ENCODE measurements around the gene XPR1. TPM values are rescaled to one million over a fixed set of nuclear protein-coding genes. Genes with fewer than 3 reads are reported as not detected.

XPR1 gene
- total RNA-seq, 1 experiment from 2014 or later = 19.9 TPM

- ChIA-PET RAD21 (ENCODE audit: low non-redundant PET in 1 of 2, low total read pairs in 2 of 2, uncharacterized antibody in 2 of 2, unreplicated experiment in 2 of 2) (no interaction called here), CTCF (no interaction called here), POLR2A (no interaction called here)
- Histone ChIP-seq H2AFZ (ENCODE audit: low read depth, low read length, poor library complexity, severe bottlenecking) (no peak overlapping the region), H3K9me2 (ENCODE audit: insufficient read depth) (no peaks in the 10 kb centered on the region), H3K9me3 (ENCODE audit: control insufficient read depth in 1 of 2, insufficient read depth in 1 of 2, low read depth in 1 of 2, low read length in 2 of 2) (peaks cover 0 to 5% of the 10 kb centered on the region in 2 experiments; a peak in 2 of 4 replicates), H3K27ac (ENCODE audit: low read depth, low read length) (no peak overlapping the region), H3K4me3 (replicated peaks in 1 of 2; ENCODE audit: low read depth in 1 of 2, low read length in 2 of 2) (no peak overlapping the region), H4K20me1 (ENCODE audit: insufficient read depth) (no peaks in the 10 kb centered on the region), H3K4me1 (ENCODE audit: control insufficient read depth in 1 of 2, insufficient read depth in 2 of 2, low read length in 2 of 2) (no peaks in the 10 kb centered on the region), H3K79me2 (ENCODE audit: insufficient read depth, low read length) (0 out of 2 replicates have a peak, but pooled peaks cover 3% of the 10 kb centered on the region), H3K4me2 (ENCODE audit: low read length) (no peak overlapping the region), H3K36me3 (ENCODE audit: control insufficient read depth in 1 of 2, insufficient read depth in 2 of 2, low read length in 2 of 2) (no peaks in the 10 kb centered on the region), H3K27me3 (ENCODE audit: insufficient read depth, low read length) (no peaks in the 10 kb centered on the region), H3K9ac (ENCODE audit: low read length) (no peak overlapping the region)
- no peak for ATAC-seq
- no TSS peak for BruUV-seq (replicated peaks)
- intact Hi-C loops (cut with micrococcal nuclease) = no loop called here
- DNase-seq (ENCODE audit: low read depth, low spot score) = no peak
- TF ChIP-seq TCF7L2 (IDR thresholded peaks at IDR 0.05; ENCODE audit: borderline replicate concordance, extremely low read depth, insufficient read depth, insufficient read length) = no peak
- no peak for TF ChIP-seq ZNF274 (IDR thresholded peaks at IDR 0.05; ENCODE audit: low read depth, low read length)
Observed at GRCh38 chr1:180743868-180744267, 112.0 kb downstream of the XPR1 start.

GRCh38 chr1:180745098-180745497 is 113.3 kb downstream of the XPR1 start:
- no peak overlapping the region for H3K4me2 ChIP-seq (ENCODE audit: low read length)
- ChIA-PET RAD21 (ENCODE audit: low non-redundant PET in 1 of 2, low total read pairs in 2 of 2, uncharacterized antibody in 2 of 2, unreplicated experiment in 2 of 2) (no interaction called here), CTCF (no interaction called here), POLR2A (no interaction called here)
- no TSS peak for BruUV-seq (replicated peaks)
- no peaks in the 10 kb centered on the region for H3K36me3 ChIP-seq (ENCODE audit: control insufficient read depth in 1 of 2, insufficient read depth in 2 of 2, low read length in 2 of 2)
- H2AFZ ChIP-seq (ENCODE audit: low read depth, low read length, poor library complexity, severe bottlenecking) = no peak overlapping the region
- H3K79me2 ChIP-seq (ENCODE audit: insufficient read depth, low read length) = 0 out of 2 replicates have a peak, but pooled peaks cover 3% of the 10 kb centered on the region
- H3K9ac ChIP-seq (ENCODE audit: low read length) = no peak overlapping the region
- peaks cover 0 to 5% of the 10 kb centered on the region in 2 experiments; a peak in 2 of 4 replicates for H3K9me3 ChIP-seq (ENCODE audit: control insufficient read depth in 1 of 2, insufficient read depth in 1 of 2, low read depth in 1 of 2, low read length in 2 of 2)
- no peak for TF ChIP-seq ZNF274 (IDR thresholded peaks at IDR 0.05; ENCODE audit: low read depth, low read length)
- TF ChIP-seq MAX (IDR thresholded peaks at IDR 0.05) = no peak
- TF ChIP-seq CBX3 (IDR thresholded peaks at IDR 0.05; ENCODE audit: low read depth) = no peak
- no peak for TF ChIP-seq EZH2 (IDR thresholded peaks at IDR 0.05)
- no peak for TF ChIP-seq EZH2phosphoT487 (IDR thresholded peaks at IDR 0.05; ENCODE audit: borderline replicate concordance)
- no peak for TF ChIP-seq ELF1 (IDR thresholded peaks at IDR 0.05; ENCODE audit: borderline replicate concordance, low read depth)
- no peak for TF ChIP-seq POLR2AphosphoS5 (IDR thresholded peaks at IDR 0.05; ENCODE audit: low read depth, low read length)
- no peak for TF ChIP-seq CEBPB (IDR thresholded peaks at IDR 0.05; ENCODE audit: low read depth)
- no peak for TF ChIP-seq REST (IDR thresholded peaks at IDR 0.05; ENCODE audit: low read depth)
- TF ChIP-seq POLR2A (IDR thresholded peaks at IDR 0.05; ENCODE audit: borderline replicate concordance, extremely low read depth, insufficient read depth, insufficient read length) = no peak
- TF ChIP-seq ZFX (IDR thresholded peaks at IDR 0.05) = no peak
- TF ChIP-seq CTCF (IDR thresholded peaks at IDR 0.05 in 2 of 3, conservative IDR thresholded peaks at IDR 0.05 in 1 of 3; ENCODE audit: borderline replicate concordance in 1 of 3, insufficient read depth in 1 of 3, low read depth in 2 of 3, low read length in 2 of 3) = no peak
- no peak for TF ChIP-seq ATF3 (IDR thresholded peaks at IDR 0.05)
- no peaks in the 10 kb centered on the region for H4K20me1 ChIP-seq (ENCODE audit: insufficient read depth)
- no peaks in the 10 kb centered on the region for H3K9me2 ChIP-seq (ENCODE audit: insufficient read depth)
- intact Hi-C loops (cut with micrococcal nuclease) = no loop called here
- ATAC-seq = no peak
- no peaks in the 10 kb centered on the region for H3K4me1 ChIP-seq (ENCODE audit: control insufficient read depth in 1 of 2, insufficient read depth in 2 of 2, low read length in 2 of 2)
- no peak for DNase-seq (ENCODE audit: low read depth, low spot score)
- H3K4me3 ChIP-seq (replicated peaks in 1 of 2; ENCODE audit: low read depth in 1 of 2, low read length in 2 of 2) = no peak overlapping the region
- H3K27me3 ChIP-seq (ENCODE audit: insufficient read depth, low read length) = no peaks in the 10 kb centered on the region
- no peak overlapping the region for H3K27ac ChIP-seq (ENCODE audit: low read depth, low read length)

Data from HCT116 (cell line).